K562 (cell line): Measurements from ENCODE around the gene CAST. TPM values are rescaled to one million over a fixed set of nuclear protein-coding genes. Genes with fewer than 3 reads are reported as not detected.

Source experiments
- C11orf30 ChIP-seq: fragments of 450-650 bp; IDR thresholded peaks from 2 replicates; pipeline ENCODE4 v1.6.1; 2016; ENCODE audit warnings: low read depth, mild to moderate bottlenecking
- CBX3 ChIP-seq, 2 experiments: IDR thresholded peaks; 1 replicate in 1 of 2; 2 replicates in 1 of 2; pipeline ENCODE4 v1.6.1; 2012; ENCODE audit warnings: inconsistent platforms in 2 of 2, low read length in 2 of 2, borderline replicate concordance in 1 of 2, control low read depth in 1 of 2
- HMGN3 ChIP-seq: IDR thresholded peaks from 2 replicates; pipeline ENCODE4 v1.6.1; 2011; ENCODE audit warnings: borderline replicate concordance, low read depth, mild to moderate bottlenecking, mixed read lengths, low read length; ENCODE audit not compliant: insufficient read length; ENCODE audit errors: extremely low read depth
- MYNN ChIP-seq, 2 experiments: sonication (generic); formaldehyde crosslinking in 1 of 2; IDR thresholded peaks; 2 replicates each; pipeline versions ENCODE4 v1.5.0 to v1.6.1; 2016 to 2020; ENCODE audit warnings: antibody characterized with exemption in 1 of 2, missing genetic modification reagents in 1 of 2
- PYGO2 ChIP-seq: fragments of 450-650 bp; IDR thresholded peaks from 2 replicates; pipeline ENCODE4 v1.6.1; 2016; ENCODE audit warnings: mild to moderate bottlenecking, missing genetic modification characterization, moderate library complexity, missing compliant biosample characterization
- RNF219 ChIP-seq: fragments of 250-450 bp; sonication (Bioruptor Pico); IDR thresholded peaks from 2 replicates; pipeline ENCODE4 v1.5.0; 2022; ENCODE audit warnings: mild to moderate bottlenecking
- STAG1 ChIP-seq: sonication (generic); formaldehyde crosslinking; IDR thresholded peaks from 2 replicates; pipeline ENCODE4 v1.5.0; 2020; ENCODE audit warnings: missing genetic modification reagents, borderline replicate concordance
- TCF7 ChIP-seq: sonication (generic); IDR thresholded peaks from 2 replicates; pipeline ENCODE4 v1.6.1; 2016; ENCODE audit warnings: antibody characterized with exemption, borderline replicate concordance
- TEAD2 ChIP-seq: fragments of 450-650 bp; IDR thresholded peaks from 2 replicates; pipeline ENCODE4 v1.6.1; 2016; ENCODE audit warnings: missing genetic modification characterization, control low read depth, missing compliant biosample characterization
- TSHZ1 ChIP-seq: fragments of 250-450 bp; sonication (Bioruptor Pico); IDR thresholded peaks from 2 replicates; pipeline ENCODE4 v1.4.0; 2020; ENCODE audit warnings: mild to moderate bottlenecking, moderate library complexity
- YBX1 ChIP-seq: fragments of 450-650 bp; IDR thresholded peaks from 2 replicates; pipeline ENCODE4 v1.7.1; 2016; ENCODE audit warnings: mild to moderate bottlenecking
- ZNF184 ChIP-seq: sonication (generic); formaldehyde crosslinking; IDR thresholded peaks from 2 replicates; pipeline ENCODE4 v1.5.0; 2020; ENCODE audit warnings: missing genetic modification reagents
- ZNF274 ChIP-seq: IDR thresholded peaks from 2 replicates; pipeline ENCODE4 v1.6.1; 2011; ENCODE audit warnings: low read depth, mild to moderate bottlenecking, low read length, moderate library complexity, borderline replicate concordance
- ZNF384 ChIP-seq: IDR thresholded peaks from 2 replicates; pipeline ENCODE4 v1.6.1; 2012; ENCODE audit warnings: low read depth, low read length, improper control_type of control experiment
- polyA plus RNA-seq, 8 experiments: library from polyadenylated mRNA; depleted of rRNA in 4 of 8; stranded (reverse) in 5 of 8; unstranded in 3 of 8; fragments of >200 nt; fragmentation: Nextera tagmentation in 2 of 8; fragmentation: Illumina TruSeq in 1 of 8; extraction: Ambion mirVana in 2 of 8; extraction: Trizol in 1 of 8; gene quantifications; 2 replicates each; pipeline versions ENCODE4 v1.2.1 to v1.2.3, GENCODE V29; 2011 to 2014; ENCODE audit warnings: inconsistent platforms in 1 of 8, missing spikeins in 1 of 8
- total RNA-seq, 7 experiments: library from RNA; depleted of rRNA in 6 of 7; stranded (reverse); fragments of >200 nt in 6 of 7; fragmentation: Illumina TruSeq in 2 of 7; extraction: Trizol in 2 of 7; gene quantifications; 2 replicates each; pipeline versions ENCODE4 v1.2.1 to v1.2.3, GENCODE V29; 2011 to 2021; ENCODE audit warnings: low replicate concordance in 1 of 7
- TF ChIP-seq, protein P1 (sequence below), 2 experiments: fragments of 450-650 bp; conservative IDR thresholded peaks; 2 replicates each; pipeline ENCODE4 v1.6.1; 2017; ENCODE audit warnings: mild to moderate bottlenecking in 2 of 2, moderate library complexity in 2 of 2
- TF ChIP-seq, protein P2 (sequence below): fragments of 450-650 bp; IDR thresholded peaks from 2 replicates; pipeline ENCODE4 v1.6.1; 2016; ENCODE audit warnings: mild to moderate bottlenecking
- TF ChIP-seq, protein P3 (sequence below): sonication (generic); formaldehyde crosslinking; IDR thresholded peaks from 2 replicates; pipeline ENCODE4 v1.8.0; 2022; ENCODE audit warnings: missing genetic modification reagents, mild to moderate bottlenecking, moderate library complexity, borderline replicate concordance

The CAST gene
- total and polyA plus RNA-seq, 9 of the 15 experiments (the other 6 are each of a cell fraction or from before 2014, with no cell fraction given) = 55.5 to 136 (median 86.1) TPM

GRCh38 chr5:96741891-96742309 lies 79.7 kb downstream of the CAST start (continued):
- TF ChIP-seq, protein P1, sequence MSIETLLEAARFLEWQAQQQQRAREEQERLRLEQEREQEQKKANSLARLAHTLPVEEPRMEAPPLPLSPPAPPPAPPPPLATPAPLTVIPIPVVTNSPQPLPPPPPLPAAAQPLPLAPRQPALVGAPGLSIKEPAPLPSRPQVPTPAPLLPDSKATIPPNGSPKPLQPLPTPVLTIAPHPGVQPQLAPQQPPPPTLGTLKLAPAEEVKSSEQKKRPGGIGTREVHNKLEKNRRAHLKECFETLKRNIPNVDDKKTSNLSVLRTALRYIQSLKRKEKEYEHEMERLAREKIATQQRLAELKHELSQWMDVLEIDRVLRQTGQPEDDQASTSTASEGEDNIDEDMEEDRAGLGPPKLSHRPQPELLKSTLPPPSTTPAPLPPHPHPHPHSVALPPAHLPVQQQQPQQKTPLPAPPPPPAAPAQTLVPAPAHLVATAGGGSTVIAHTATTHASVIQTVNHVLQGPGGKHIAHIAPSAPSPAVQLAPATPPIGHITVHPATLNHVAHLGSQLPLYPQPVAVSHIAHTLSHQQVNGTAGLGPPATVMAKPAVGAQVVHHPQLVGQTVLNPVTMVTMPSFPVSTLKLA (conservative IDR thresholded peaks at IDR 0.05) = peak in 1 of 2 experiments; percentile 64; a peak in 2 of 4 replicates
- TF ChIP-seq, protein P2, sequence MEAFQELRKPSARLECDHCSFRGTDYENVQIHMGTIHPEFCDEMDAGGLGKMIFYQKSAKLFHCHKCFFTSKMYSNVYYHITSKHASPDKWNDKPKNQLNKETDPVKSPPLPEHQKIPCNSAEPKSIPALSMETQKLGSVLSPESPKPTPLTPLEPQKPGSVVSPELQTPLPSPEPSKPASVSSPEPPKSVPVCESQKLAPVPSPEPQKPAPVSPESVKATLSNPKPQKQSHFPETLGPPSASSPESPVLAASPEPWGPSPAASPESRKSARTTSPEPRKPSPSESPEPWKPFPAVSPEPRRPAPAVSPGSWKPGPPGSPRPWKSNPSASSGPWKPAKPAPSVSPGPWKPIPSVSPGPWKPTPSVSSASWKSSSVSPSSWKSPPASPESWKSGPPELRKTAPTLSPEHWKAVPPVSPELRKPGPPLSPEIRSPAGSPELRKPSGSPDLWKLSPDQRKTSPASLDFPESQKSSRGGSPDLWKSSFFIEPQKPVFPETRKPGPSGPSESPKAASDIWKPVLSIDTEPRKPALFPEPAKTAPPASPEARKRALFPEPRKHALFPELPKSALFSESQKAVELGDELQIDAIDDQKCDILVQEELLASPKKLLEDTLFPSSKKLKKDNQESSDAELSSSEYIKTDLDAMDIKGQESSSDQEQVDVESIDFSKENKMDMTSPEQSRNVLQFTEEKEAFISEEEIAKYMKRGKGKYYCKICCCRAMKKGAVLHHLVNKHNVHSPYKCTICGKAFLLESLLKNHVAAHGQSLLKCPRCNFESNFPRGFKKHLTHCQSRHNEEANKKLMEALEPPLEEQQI = no peak; the same call in 1 of the 2 replicates
- TF ChIP-seq ZNF274 (no peak), YBX1 (no peak), ZNF384 (no peak), MYNN (IDR thresholded peaks at IDR 0.05) (0 out of 2 replicates have a peak, but pooled peaks have one; percentile 60), MYNN (CRISPR knock-in tag; IDR thresholded peaks at IDR 0.05) (no peak), PYGO2 (tag) (no peak), CBX3 (IDR thresholded peaks at IDR 0.05; ENCODE audit: borderline replicate concordance in 1 of 2, low read length in 2 of 2) (peak in 1 of 2 experiments; percentile 75; a peak in 1 of 3 replicates), C11orf30 (no peak), ZNF184 (CRISPR knock-in tag) (no peak), TCF7 (no peak), TEAD2 (tag) (no peak), TSHZ1 (CRISPR knock-in tag) (no peak), STAG1 (CRISPR knock-in tag) (no peak), RNF219 (CRISPR knock-in tag) (no peak), HMGN3 (no peak)
- TF ChIP-seq, protein P3, sequence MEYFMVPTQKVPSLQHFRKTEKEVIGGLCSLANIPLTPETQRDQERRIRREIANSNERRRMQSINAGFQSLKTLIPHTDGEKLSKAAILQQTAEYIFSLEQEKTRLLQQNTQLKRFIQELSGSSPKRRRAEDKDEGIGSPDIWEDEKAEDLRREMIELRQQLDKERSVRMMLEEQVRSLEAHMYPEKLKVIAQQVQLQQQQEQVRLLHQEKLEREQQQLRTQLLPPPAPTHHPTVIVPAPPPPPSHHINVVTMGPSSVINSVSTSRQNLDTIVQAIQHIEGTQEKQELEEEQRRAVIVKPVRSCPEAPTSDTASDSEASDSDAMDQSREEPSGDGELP (CRISPR knock-in tag) = no peak
